GM21447 (cell line): ENCODE data around the gene NME9.
"Not testable (repeated sequence)": the region's sequence is repeated elsewhere in the genome, so short reads cannot be mapped to it uniquely, and the experiment has no call there.

Experiments used
- ATAC-seq: cut with Tn5 transposase; IDR thresholded peaks from one replicate; pipeline ENCODE4 v1.9.1; 2021; ENCODE audit not compliant: unreplicated experiment

The NME9 gene, protein sequence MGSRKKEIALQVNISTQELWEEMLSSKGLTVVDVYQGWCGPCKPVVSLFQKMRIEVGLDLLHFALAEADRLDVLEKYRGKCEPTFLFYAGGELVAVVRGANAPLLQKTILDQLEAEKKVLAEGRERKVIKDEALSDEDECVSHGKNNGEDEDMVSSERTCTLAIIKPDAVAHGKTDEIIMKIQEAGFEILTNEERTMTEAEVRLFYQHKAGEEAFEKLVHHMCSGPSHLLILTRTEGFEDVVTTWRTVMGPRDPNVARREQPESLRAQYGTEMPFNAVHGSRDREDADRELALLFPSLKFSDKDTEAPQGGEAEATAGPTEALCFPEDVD

DNA sequence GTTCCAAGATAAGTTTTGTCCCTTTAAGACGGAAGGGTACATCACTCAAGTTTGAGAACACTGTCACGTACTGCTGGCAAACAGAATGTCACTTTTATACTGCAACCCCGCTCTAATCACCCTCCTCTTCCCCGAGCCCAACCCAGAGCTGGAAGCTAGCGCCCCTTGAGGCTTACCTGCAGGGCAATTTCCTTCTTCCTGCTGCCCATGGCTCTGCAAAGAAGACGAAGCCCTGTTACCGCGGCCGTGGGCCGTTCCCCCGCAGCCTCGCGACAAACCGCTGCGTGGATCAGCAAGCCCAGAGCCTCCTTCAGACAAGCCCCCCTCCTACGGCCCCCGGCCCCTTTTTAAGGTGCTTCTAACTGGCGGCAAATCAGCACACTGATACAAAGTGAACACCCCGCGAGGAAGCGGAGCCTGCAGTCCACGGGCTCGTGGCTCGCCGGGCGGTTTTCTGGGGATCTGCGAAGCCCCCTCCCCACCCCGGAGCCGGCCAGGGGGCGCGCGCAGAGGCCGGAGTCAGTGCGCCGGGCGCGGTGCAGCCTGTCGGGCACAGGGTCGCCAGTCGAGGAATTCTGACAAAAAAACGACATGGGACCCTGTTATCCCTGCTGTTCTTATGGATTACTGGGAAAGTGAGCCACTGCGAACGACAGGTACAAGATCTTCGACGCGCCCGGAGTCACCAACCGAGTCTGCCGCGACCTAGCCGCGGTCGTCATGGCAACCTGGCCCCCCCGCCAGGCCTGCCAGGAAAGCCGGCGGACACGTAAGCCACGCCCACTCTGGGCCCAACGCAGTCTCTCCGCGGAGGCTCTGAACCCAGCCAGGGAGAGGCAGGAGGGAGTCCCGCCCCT lies at the start of gene NME9:
Gene NME9, minus strand, starts transcription at position 725 of the 857 bp plus-strand sequence. Its CDS starts 516 bp downstream, at position 209.
- peak; percentile 86 for ATAC-seq

DNA sequence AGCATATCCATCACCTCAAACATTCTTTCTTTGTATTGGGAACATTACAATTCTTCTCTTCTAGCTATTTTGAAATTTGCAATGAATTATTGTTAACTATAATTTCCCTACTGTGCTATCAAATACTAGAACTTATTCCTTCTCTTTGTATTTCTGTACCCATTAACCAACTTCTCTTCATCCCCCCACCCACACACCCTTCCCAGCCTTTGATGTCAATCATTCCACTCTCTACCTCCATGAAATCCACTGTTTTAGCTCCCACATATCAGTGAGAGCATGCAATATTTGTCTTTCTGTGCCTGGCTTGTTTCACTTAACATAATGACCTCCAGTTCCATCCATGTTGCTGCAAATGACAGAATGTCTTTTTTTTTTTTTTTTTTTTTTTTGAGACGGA lies 49.3 kb upstream of the NME9 start:
- ATAC-seq, result no peak

DNA sequence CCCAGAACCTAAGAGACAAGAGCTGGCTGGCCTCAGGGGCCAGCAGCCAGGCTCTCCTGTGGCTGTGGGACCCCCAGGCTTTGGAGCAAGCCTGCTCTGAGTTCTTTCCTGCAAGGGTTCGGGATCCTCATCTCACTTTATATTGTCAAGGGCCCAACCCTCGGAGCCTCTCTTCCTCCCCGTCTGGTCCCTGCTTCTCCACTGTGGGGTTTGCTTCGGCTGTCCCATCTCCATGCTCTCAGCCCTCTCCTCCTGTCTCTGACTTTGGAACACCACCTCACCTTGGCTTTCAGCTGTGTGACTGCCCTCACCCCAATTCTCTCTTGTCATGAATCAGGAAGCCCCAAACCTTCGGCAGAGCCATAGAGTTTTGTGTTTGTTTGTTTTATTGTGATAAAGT lies 48.7 kb upstream of the NME9 start:
- ATAC-seq, result no peak

DNA sequence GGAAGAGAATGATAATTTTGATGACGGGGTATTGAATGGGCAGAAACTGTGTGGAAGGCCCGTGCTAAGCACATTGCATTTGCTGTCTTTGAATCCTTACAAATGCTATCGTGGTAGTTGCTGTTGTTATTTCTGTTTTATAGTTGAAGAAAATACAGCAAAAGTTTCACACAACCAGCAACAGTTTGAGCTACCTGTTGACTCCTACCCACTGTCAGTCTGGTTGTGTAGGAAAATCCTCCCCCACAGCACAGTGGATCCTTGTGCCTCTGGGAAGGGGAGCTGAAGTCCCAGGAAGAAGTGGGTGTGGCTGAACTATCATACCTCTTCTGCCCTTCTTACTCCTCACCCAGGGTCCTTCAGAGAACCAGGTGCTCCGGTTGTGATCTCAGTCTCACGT lies 48.2 kb upstream of the NME9 start:
- no peak for ATAC-seq

DNA sequence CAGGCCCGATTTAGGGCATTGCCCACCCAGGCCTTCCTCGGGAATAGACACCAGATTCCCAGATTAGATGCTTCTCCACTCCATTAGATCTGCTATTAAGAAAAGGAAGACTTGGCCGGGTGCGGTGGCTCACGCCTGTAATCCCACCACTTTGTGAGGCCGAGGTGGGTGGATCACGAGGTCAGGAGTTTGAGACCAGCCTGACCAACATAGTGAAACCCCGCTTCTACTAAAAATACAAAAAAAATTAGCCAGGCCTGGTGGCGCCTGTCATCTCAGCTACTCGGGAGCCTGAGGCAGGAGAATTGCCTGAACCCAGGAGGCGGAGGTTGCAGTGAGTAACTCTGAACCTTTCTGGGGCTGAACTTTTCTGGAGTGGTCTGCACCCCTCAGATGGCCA lies 47.6 kb upstream of the NME9 start:
- not testable (repeated sequence) for ATAC-seq

DNA sequence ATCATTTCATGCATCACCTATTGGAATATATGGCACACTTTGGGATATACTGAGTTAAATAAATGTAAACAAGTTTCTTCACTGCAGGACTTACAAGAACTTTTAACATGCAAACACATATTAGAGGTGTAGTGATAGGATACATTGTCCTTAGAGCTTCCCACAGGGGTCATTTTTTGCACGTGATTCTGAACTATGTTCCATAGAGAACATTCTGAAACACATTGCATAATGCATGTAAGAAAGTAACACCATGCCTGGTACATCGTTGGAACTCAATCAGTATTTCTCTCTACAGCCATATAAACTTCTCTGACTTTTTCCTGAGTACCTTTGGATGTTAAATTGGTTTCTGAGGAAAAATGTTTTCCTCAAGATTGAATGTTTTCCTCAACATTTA lies 47.0 kb upstream of the NME9 start:
- ATAC-seq, result no peak

DNA sequence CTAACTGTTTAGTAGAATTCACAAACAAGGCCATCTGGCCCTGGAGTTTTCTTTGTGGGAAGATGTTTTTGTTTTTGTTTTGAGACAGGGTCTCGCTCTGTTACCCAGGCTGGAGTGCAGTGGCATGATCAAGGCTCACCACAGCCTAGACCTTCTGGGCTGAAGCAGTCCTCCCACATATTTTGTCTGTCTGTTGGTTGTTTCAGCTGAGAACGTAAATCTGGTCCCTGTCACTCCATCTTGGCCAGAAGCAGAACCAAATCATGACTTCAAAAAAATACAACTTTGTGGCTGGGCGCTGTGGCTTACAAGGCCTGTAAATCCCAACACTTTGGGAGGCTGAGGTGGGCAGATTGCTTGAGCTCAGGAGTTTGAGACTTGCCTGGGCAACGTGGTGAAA lies 45.8 kb upstream of the NME9 start:
- ATAC-seq, result no peak

DNA sequence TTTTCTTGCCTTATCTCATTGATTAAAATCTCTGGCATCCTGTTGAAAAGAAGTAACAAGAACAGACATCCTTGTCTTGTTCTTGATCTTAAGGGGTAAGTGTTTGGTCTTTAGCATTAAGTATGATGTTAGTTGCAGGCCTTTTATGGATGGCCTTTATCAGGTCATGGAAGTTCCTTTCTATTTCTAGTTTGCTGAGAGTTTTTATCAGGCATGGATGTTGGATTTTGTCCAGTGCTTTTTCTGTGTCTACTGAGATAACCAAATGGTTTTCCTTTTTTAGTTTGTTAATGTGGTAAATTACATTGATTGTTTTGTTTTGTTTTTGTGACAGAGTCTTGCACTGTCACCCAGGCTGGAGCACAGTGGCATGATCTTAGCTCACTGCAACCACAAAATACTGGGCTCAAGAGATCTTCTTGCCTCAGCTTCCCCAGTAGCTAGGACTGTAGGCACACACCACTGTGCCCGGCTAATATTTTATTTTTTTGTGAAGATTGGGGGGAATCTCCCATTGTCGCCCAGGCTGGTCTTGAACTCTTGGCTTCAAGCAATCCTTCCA lies 45.0 kb upstream of the NME9 start:
- ATAC-seq, result no peak

DNA sequence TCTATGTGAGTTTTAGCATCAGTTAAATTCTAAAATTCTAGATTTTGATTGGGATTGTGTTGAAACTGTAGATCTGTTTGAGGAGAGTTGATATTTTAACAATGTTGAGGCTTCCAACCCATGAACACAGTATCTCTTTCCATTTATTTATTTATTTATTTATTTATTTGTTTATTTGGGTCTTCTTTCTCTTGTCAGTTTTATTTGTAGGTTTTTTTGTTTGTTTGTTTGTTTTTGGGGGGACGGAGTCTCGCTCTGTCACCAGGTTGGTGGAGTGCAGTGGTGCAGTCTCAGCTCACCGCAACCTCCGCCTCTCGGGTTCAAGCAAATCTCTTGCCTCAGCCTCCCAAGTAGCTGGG lies 44.1 kb upstream of the NME9 start:
- no peak for ATAC-seq

DNA sequence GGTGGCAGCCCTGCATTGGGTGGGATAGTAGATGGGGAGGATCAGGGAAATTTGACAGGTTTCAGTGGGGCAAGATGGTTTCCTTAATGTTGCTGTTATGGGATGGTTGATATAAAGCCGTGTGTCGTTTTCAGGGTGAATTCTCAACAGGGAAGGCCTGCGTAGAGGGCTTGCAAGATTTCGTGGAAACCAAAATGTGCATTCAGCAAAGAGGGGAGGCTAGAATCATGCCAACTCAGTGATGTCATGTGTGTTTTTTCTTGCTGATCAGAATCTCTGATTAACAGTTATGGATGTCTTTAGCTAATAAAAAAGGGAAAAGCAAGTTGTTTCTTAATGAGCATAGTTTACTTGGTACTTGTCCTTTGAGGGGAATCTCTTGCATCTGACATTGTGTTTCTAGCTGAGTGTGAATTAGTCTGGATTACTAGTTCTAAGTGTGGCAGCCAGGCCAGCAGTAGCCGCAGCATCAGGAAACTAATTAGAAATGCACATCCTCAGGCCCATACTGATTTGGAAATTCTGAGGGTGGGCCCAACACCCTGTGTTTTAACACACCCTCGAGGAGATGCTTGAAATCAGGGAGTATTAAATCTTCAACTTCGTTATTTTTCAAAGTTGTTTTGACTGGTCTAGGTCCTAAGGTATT lies 43.6 kb upstream of the NME9 start:
- no peak for ATAC-seq

DNA sequence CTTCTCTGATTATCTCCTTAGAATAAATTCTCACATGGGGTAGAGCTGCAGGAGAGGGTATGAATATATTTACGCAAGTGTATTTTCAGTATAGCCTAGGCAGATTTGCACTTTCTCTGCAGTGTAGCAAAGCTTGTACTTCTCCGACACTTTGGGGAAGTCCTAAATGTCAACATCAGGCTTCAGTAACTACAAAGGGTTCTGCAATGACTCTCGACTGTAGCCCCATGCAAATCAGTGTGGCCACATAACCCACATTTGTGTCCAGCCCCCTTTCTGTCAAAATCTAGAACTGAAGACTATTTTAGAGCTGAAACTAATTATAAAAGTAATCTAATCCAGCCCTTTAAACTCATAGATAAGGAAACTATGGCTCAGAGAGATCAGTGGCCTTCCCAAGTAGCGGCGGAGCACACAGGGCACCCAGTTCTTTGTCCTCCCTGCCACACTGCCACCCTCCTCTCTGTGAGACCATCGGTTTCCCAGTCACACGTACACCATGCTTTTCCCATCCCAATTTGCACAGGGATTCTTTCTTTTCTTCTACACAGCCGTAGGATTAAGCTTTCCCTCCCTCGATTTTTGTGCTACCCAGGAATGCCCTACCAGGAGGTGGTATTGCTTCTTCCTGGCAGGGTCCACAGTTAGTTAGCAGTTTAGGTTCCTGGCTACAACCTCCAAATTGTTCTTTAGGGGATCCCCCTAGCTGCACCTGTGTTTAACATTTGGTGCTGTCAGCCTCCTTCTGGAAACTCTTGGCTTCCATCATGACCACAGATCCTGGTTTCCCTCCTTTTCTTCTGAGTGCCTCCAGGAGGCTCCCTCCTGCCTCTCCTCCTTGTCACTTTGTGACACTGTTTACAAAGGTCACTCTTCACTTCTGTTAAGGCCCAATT lies 41.7 kb upstream of the NME9 start:
- peak; percentile 99 for ATAC-seq

DNA sequence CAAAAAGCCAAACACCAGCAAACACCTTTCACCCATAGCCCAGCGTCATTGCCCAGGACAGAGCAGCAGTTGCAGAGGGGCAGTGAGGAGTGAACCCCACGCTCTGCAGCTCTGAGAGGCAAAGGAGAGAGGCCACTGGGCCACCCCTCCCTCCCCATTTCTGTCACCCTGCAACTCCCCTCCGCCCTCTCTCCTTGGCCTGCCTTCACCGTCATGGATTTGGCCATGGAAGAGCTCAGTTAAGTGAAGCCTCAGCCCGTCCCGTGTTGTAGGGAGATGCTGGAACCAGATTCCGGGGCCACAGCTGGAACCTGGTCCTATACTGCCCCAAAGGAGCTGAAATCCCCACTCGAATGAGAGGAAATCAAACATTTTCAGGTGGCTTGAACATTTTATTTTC lies 40.7 kb upstream of the NME9 start:
- no peak for ATAC-seq

DNA sequence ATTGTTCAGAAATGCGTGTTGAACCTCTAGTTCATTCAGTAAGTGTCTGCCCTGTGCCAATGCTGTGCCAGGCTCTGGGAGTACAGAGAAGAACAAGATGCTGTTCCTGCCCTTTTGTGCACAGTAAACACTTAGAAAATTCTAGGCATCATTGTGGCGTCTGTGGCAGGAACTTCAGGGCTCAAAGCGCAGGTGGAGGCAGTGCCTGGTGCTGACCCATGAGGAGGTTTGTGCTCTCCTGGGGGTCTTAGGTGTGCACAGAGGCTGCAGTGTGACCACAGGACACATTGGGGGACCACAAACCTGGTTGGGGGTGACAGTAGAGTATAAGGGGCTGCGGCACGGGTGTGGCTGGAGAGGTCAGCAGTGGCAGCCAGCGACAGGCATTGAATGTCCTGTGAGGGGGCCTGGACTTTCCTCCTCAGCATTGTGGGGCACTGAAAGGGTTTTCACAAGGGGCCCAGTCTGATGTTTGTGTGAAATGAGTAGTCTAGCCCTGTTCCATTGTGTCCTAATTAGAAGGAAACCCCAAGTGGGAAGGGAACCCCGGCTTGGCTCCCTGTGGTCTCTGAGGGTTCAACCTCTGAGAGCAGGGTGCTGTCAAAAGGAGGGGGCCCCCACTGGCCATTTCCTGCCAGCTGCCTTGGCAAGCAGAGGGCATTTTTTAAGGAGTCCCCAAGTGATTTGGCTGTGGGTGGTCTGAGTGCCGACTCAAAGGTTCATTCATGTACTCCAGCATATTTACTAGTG lies 39.7 kb upstream of the NME9 start:
- ATAC-seq, result no peak

DNA sequence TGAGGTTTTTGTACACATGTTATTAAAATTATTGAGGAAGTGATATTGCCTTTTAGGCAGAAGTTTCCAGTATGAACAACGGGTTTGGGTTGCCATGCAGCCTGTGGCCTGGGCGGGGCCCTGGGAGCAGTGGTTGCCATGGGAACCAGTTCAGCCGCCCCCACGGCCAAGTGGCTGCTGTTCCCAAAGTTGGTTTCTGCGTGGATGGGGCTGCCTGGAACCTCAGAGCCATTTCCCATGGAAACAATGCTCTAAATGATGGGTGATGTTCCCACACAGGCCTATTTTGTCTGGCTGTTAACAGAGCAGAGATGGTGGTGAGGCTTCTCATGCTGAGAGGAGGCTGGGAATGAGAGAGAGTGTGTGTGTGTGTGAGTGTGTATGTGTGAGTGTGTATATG lies 38.3 kb upstream of the NME9 start:
- no peak for ATAC-seq

DNA sequence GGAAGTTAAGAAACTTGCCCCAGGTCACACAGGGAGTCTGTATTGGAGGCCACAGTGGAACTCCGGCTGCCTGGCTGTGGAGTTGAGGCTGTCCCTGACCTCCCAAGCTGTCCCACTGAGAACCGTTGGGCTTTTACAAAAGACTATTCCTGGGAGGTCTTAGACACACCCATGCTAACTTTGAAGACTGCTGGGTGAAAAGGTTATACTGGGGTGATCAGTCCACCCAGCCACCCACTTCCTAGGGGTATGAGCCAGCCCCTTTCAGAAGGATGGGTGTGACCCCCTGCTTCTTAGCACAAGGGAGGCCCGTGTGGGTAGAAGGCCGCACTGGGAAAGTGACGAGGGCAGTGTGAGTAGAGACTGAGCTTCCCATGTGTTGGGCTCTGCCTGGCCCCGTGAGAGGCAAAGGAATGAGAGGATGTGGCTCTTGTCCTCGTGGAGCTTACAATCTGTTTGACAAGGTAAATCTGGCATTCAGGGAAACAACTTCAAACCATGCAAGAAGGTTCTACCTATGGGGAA lies 37.7 kb upstream of the NME9 start:
- no peak for ATAC-seq

DNA sequence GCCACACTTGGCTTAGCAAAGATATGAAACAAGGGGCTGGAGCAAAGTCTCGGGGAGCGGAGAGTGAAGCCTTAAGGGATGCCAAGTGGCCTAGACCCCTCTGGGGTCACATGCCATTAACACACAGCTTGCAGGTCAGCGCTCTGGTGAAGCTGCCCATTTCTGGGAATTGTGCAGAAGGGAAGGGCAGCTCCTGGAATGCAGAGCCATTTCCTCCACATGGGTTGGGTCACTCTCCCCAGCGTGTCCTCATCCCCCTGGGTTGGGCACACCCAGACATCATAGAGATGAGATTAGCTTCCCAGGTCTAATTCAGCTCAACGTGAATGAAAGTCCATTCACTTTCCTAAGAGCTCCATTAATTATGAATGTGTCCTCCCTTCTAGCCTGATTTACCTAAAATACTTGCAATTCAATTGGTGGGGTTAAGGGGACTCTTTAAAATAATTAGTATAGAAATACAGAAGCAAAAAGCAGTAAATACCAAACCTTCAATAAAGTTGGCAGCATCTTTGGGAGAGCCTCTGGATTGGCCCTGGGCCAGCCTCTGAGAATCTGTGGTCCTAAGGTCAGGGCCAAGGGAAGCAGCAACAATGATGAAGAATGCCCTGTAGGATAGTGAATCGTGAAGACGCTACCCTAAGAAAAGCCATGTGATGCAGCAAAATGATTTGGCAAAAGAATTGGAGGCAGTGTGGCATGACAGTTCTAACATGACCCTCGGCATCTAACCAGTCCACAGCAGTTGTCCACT lies 36.5 kb upstream of the NME9 start:
- ATAC-seq, result no peak

DNA sequence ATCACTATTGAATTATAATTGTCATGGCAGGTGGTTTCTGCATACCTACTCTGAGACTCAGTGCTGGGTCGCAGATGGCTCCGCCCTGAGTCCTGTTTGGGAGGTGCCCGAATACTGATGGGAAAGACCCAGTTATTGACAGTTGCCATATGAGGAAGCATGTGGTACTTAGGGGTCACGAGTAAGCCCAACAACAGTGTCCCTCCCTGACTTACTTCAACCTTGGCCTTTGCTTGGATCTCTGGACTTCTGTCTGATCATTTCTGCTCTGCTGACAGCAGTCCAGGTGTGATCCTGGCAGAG lies 35.6 kb upstream of the NME9 start:
- ATAC-seq, result no peak

DNA sequence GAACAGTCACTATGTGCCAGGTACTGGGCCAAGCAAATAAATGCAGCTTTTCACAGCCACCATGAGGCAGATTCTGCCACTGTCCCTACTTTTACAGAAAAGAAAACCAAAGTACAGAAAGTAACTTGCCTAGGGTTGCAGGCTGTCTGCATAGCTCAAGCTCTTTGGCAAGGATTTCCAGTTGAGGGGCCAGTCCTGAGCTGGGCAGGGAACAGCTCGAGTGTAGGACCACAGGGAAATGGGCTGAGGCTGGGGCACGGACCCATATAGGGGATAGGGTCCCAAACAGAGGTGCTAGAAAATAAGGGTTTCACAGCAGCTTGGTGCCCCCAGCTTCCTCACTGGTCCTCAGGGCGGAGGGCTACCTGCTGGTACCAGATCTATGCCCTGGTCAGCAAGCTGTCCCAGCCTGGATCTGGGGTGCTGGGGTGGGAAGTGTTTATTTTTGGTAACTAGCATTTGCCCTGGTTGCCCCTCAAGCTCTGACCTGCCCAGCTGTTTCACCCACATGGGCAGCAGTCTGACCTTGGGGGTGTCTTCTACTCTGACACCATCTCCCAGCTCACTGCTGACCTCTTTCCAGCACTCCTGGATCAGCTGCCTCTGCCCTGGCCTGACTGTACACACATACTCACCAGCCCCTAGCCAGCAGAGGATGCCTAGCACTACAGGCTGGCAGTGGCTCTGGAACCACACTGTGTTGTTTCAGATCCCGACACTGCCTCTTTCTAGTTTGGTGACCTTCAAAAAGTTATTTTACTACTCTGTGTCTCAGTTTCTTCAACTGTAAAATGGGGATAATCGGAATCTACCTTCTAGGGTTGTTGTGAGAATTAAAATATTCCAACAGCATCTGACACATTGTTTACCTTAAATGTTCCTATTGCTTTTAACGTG lies 35.0 kb upstream of the NME9 start:
- no peak for ATAC-seq
